Endodermal cell (in vitro differentiated cells): ENCODE measurements around the gene ADK. TPM values are rescaled to one million over a fixed set of nuclear protein-coding genes. Genes with fewer than 3 reads are reported as not detected.

Source experiments
- DNase-seq: peaks from one replicate; pipeline ENCODE4 v3.0.0-alpha.2; 2017
- H3K27ac ChIP-seq: 2 replicates; pipeline ENCODE4 v1.5.1; 2013; ENCODE audit warnings: mild to moderate bottlenecking, low read depth, low read length, moderate library complexity
- H3K27me3 ChIP-seq: 2 replicates; pipeline ENCODE4 v1.6.1; 2013; ENCODE audit warnings: mild to moderate bottlenecking, low read length, moderate library complexity; ENCODE audit not compliant: insufficient read depth, control insufficient read depth, poor library complexity, severe bottlenecking
- H3K36me3 ChIP-seq: 2 replicates; pipeline ENCODE4 v1.7.0; 2013; ENCODE audit warnings: mild to moderate bottlenecking, low read length, moderate library complexity; ENCODE audit not compliant: control insufficient read depth, insufficient read depth
- H3K4me1 ChIP-seq: one replicate; pipeline ENCODE4 v1.7.0; 2013; ENCODE audit warnings: low read length; ENCODE audit not compliant: control insufficient read depth, insufficient read depth
- H3K4me3 ChIP-seq: 2 replicates; pipeline ENCODE4 v1.5.1; 2013; ENCODE audit warnings: mild to moderate bottlenecking, low read length, moderate library complexity
- H3K9ac ChIP-seq: 2 replicates; pipeline ENCODE4 v1.6.1; 2013; ENCODE audit warnings: mild to moderate bottlenecking, low read length, moderate library complexity; ENCODE audit not compliant: poor library complexity, severe bottlenecking; ENCODE audit errors: extremely low read depth
- H3K9me3 ChIP-seq: 2 replicates; pipeline ENCODE4 v1.6.1; 2013; ENCODE audit warnings: mild to moderate bottlenecking, low read length, moderate library complexity; ENCODE audit not compliant: control insufficient read depth
- H3K27ac Mint-ChIP-seq: 2 replicates; pipeline ENCODE4 v1.8.0; 2020; ENCODE audit warnings: mixed read lengths
- H3K27me3 Mint-ChIP-seq: 2 replicates; pipeline ENCODE4 v1.8.0; 2021; ENCODE audit warnings: mild to moderate bottlenecking, mixed read lengths; ENCODE audit not compliant: insufficient read depth
- H3K36me3 Mint-ChIP-seq: 2 replicates; pipeline ENCODE4 v1.8.0; 2020; ENCODE audit warnings: low read depth, mixed read lengths
- H3K4me1 Mint-ChIP-seq: 2 replicates; pipeline ENCODE4 v1.8.0; 2020; ENCODE audit warnings: mixed read lengths
- H3K4me3 Mint-ChIP-seq: 2 replicates; pipeline ENCODE4 v1.8.0; 2020; ENCODE audit warnings: mild to moderate bottlenecking, moderate library complexity, mixed read lengths
- H3K9me3 Mint-ChIP-seq: 2 replicates; pipeline ENCODE4 v1.8.0; 2020; ENCODE audit warnings: mild to moderate bottlenecking, mixed read lengths
- WGBS, 2 experiments: methylation state at CpG; one replicate each; pipeline versions ENCODE4 v1.1.5 to v1.1.7; 2013; ENCODE audit warnings: missing lambda C conversion rate in 2 of 2, mixed read lengths in 1 of 2; ENCODE audit not compliant: insufficient coverage in 1 of 2, insufficient read length in 1 of 2; 5-methylcytosine and 5-hydroxymethylcytosine counted together
- total RNA-seq, 2 donors: library from RNA; stranded (reverse); fragmentation: NEBNext Ultra II Directional in 1 of 2; extraction: Animal tissue kit (Norgen Biotek cat#: 25700) in 1 of 2; gene quantifications; 2 replicates in 1 of 2; 3 replicates in 1 of 2; pipeline ENCODE4 v1.2.1, GENCODE V29; 2021
- TF ChIP-seq, protein P1 (sequence below): fragments of 200-600 bp; sonication (generic); conservative IDR thresholded peaks from 2 replicates; pipeline ENCODE4 v1.5.0; 2021; ENCODE audit warnings: antibody characterized with exemption, mild to moderate bottlenecking

The ADK gene
- total RNA-seq, 2 donors from 2014 or later: 23.6 to 36.7 TPM

- Histone ChIP-seq H3K4me3 (no peak overlapping the region), H3K36me3 (peaks cover 95% of the 10 kb centered on the region), H3K27me3 (no peaks in the 10 kb centered on the region), H3K9me3 (no peaks in the 10 kb centered on the region), H3K9ac (no peak overlapping the region), H3K27ac (no peak overlapping the region), H3K4me1 (no peaks in the 10 kb centered on the region)
- Mint-ChIP-seq H3K9me3 (no peaks in the 10 kb centered on the region), H3K4me3 (no peak overlapping the region), H3K36me3 (peaks cover 92% of the 10 kb centered on the region), H3K27me3 (no peaks in the 10 kb centered on the region), H3K4me1 (no peaks in the 10 kb centered on the region), H3K27ac (peak overlapping the region; percentile 54)
- DNase-seq: no peak
- TF ChIP-seq, protein P1, sequence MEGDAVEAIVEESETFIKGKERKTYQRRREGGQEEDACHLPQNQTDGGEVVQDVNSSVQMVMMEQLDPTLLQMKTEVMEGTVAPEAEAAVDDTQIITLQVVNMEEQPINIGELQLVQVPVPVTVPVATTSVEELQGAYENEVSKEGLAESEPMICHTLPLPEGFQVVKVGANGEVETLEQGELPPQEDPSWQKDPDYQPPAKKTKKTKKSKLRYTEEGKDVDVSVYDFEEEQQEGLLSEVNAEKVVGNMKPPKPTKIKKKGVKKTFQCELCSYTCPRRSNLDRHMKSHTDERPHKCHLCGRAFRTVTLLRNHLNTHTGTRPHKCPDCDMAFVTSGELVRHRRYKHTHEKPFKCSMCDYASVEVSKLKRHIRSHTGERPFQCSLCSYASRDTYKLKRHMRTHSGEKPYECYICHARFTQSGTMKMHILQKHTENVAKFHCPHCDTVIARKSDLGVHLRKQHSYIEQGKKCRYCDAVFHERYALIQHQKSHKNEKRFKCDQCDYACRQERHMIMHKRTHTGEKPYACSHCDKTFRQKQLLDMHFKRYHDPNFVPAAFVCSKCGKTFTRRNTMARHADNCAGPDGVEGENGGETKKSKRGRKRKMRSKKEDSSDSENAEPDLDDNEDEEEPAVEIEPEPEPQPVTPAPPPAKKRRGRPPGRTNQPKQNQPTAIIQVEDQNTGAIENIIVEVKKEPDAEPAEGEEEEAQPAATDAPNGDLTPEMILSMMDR: no peak
These were observed 41.6 kb upstream of the ADK start for GRCh38 chr10:74109452-74109851.

- H3K4me3 ChIP-seq: no peak overlapping the region
- no peaks in the 10 kb centered on the region for H3K27me3 ChIP-seq
- no peaks in the 10 kb centered on the region for H3K9me3 ChIP-seq
- Mint-ChIP-seq H3K4me1 (no peaks in the 10 kb centered on the region), H3K4me3 (no peak overlapping the region), H3K9me3 (no peaks in the 10 kb centered on the region), H3K36me3 (peaks cover 92% of the 10 kb centered on the region), H3K27me3 (no peaks in the 10 kb centered on the region), H3K27ac (peak overlapping the region; percentile 56)
- peaks cover 95% of the 10 kb centered on the region for H3K36me3 ChIP-seq
- no peaks in the 10 kb centered on the region for H3K4me1 ChIP-seq
- 89 to 100% methylated on average over 1 of the region's 1 CpG for WGBS, 2 experiments
- no peak overlapping the region for H3K9ac ChIP-seq
- no peak for DNase-seq
- H3K27ac ChIP-seq: no peak overlapping the region
- TF ChIP-seq, protein P1: no peak
These were observed 40.9 kb upstream of the ADK start for GRCh38 chr10:74110120-74110519.

DNA sequence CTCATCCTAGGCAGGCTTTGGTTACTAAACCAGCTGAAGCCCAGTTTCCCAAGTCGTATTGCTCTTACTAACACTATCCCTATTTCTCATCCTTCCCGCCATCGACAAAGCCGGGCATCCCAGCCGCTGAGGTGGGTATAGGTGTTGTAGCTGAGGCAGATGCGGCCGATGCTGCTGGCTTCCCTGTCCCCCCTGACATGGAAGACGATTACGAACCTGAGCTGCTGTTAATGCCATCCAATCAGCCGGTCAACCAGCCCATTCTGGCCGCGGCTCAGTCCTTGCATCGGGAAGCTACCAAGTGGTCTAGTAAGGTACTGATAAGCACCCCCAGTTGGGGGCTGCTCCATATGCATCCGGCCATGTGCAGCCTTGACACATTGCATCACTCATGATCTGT lies 39.2 kb upstream of the ADK start:
- WGBS, 2 experiments: 92 to 95% methylated on average over 9 to 14 of the region's 14 CpGs
- DNase-seq: no peak
- Mint-ChIP-seq H3K27ac (no peak overlapping the region), H3K4me1 (no peaks in the 10 kb centered on the region), H3K9me3 (no peaks in the 10 kb centered on the region), H3K36me3 (peaks cover 93% of the 10 kb centered on the region), H3K4me3 (no peak overlapping the region), H3K27me3 (no peaks in the 10 kb centered on the region)
- H3K27me3 ChIP-seq: no peaks in the 10 kb centered on the region
- TF ChIP-seq, protein P1: no peak
- H3K27ac ChIP-seq: no peak overlapping the region
- peaks cover 95% of the 10 kb centered on the region for H3K36me3 ChIP-seq
- no peak overlapping the region for H3K9ac ChIP-seq
- no peak overlapping the region for H3K4me3 ChIP-seq
- no peaks in the 10 kb centered on the region for H3K4me1 ChIP-seq
- no peaks in the 10 kb centered on the region for H3K9me3 ChIP-seq
